ENCODE results near the gene SND1.

SND1 gene

DNA sequence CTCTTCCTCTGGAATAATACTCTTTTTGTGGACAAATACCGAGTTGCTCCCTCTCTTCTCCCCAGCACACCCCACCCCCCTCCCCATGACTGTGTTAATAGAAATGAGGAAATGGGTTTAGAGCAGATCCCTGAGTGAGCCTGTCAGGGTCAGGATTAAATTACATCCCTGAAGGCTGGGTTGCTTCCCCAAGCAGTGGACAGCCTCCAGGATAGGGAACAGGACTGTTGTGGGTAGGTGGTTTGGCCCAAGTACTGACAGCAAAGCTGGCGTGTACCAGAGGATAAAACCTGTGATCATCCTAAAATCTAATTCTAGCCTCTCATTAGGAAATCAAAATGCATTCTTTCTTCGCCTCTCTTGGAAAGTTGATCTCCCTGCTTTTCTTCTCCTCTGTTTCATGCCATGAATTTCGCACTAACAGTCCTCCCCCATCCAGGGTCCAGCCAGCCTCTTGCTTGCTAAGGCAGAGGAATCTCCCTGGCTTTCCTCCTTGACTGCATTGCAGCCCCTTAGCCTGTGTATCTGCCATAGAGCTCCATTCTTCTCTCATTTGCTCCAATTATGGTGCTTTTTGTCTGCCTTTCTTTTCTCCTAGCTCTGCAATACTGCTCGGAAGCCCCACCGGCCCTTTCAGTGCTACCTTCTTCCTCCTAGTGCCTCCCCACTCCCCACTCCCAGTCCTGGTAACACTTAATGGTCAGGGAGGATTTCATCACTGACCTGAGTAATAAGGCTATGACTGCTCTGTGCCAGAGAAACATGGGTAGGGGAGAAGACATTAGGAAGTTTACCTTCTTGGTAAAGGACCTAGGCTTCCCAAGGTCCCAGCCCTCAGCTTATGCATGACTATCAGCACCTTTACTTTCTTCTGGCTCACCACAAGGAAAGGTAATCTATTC, 370.9 kb downstream of the SND1 start:
- DNase-seq (ENCODE audit: low read depth): no peak

GRCh38 chr7:128024151-128024550, 372.2 kb downstream of the SND1 start:
- no peak for DNase-seq (ENCODE audit: low read depth)

DNA sequence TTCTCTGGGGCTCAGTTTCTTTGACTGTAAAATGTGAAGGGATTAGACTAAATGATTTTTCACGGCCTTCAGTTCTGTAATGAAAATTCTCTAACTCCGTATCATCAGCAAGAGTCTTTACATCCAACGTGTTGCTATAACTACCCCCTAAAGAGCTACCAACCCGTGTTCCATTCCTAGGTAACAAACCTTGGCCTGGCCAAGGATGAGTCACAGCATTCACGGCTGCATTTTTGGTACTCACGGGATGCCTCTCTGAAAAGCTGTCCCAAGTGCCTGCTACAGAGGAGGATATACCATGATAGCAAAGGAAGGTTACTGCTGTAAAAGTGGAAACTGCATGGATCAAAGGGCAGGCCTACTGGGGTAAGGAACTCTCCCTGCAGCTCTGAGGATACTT, 373.4 kb downstream of the SND1 start:
- DNase-seq (ENCODE audit: low read depth): no peak

DNA sequence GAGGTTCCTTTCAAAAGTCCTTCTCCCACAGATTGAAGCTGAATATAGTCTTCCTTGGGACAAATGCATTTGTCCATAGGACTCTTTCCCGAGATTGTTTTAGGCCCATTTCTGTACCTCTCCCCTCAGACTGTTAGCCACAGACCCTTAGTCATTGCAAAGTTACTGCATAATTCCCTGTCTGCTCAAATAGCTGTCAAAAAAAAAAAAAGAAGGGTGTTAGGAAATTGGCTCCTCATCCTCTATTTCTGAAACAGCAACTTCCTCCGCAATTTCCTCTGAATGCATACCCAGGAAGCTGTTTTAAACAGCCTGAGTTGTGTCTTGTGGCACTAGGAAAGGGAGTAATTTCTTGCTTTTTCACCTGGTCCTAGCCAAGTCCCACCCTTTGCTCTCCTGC, 373.8 kb downstream of the SND1 start:
- DNase-seq (ENCODE audit: low read depth): no peak

DNA sequence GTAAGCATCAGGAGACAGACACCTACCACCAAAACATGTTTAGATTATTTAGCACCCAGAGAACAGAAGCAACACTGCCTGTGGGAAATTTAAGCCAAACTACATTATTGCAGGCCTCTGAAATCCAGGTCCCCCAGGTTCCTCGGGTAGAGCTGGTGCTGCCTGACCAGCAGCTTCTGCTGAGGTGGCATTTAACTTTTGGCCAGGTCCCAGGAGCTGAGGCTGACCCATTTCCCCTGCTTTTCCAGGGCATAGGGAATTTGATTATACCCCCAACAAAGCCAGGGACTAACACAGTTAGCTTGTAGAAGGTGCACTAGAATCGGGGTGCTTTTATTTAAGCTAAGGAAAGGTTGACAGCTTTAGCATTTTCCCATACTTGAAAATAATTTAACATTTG, 374.6 kb downstream of the SND1 start:
- no peak for DNase-seq (ENCODE audit: low read depth)

DNA sequence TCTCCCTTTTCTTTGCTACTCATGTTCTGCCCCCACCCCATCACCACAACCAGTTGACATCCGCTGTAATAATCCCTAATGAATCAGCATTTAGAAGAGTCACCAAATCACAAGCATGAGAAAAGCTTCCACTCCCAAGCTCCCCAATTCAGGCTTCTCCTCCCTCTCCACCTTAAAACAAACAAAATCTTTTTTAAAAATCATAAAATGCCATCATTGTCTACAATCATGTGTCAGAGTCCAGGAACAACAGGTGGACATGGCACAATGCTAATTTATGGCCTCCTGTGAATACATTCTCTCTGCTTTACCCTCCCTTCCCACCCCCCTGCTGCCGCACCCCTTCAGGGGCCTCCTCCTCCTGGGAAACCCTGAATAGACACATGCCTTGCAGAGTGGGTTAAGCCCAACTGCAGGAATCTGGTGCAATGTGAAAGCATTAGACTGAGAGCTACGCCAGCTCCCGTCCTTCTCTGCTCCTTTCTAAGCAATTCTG, 375.5 kb downstream of the SND1 start:
- DNase-seq (ENCODE audit: low read depth): no peak

DNA sequence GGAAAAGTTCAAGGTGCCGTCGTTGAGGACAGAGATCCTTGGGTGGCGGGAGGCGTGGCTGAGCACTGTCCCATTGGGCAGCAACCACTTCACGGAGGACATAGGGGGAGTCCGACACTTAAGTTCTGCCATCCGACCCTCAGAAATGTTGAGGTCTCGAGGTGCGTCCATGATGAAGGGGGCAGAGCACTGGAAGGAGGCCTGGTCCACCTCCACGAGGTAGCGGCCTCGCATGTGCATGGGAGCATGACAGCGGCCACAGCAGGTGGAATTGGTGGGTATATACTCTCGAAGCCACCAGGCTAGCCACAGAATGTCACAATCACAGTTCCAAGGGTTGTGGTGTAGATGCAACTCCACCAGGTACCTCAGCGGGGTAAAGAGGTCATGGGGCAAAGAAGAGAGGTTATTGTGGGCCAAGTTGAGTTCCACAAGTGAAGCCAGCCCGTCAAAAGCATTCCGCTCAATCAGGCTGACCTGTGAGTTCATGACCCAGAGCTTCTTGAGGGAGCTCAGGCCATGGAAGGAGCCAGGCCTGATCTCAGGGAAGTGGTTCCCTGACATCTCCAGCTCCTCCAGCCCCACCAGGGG, 377.5 kb downstream of the SND1 start:
- DNase-seq (ENCODE audit: low read depth): no peak

DNA sequence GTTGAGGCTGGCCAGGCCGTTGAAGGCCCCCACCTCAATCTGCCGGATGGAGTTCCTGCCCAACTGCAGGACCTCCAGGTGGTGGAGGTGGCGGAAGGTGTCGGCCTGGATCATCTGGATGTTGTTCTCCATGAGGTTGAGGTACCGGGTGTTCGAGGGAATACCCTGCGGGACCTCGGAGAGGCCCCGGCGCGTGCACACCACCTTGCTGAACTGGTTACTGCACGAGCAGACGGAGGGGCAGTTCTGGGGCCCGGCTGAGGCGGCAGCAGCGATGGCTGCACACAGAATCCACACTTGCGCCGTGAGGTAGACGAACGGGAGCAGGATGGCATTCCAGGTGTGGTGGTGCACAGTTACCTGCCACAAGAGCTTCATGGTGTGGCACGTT, 378.3 kb downstream of the SND1 start:
- DNase-seq (ENCODE audit: low read depth): no peak

GRCh38 chr7:128030654-128031611, 378.9 kb downstream of the SND1 start, which contains the start of gene LRRC4:
TSS of gene LRRC4 (minus strand) at chr7:128031437. CDS start at chr7:128030640, 797 bp downstream.
- DNase-seq (ENCODE audit: low read depth): no peak

DNA sequence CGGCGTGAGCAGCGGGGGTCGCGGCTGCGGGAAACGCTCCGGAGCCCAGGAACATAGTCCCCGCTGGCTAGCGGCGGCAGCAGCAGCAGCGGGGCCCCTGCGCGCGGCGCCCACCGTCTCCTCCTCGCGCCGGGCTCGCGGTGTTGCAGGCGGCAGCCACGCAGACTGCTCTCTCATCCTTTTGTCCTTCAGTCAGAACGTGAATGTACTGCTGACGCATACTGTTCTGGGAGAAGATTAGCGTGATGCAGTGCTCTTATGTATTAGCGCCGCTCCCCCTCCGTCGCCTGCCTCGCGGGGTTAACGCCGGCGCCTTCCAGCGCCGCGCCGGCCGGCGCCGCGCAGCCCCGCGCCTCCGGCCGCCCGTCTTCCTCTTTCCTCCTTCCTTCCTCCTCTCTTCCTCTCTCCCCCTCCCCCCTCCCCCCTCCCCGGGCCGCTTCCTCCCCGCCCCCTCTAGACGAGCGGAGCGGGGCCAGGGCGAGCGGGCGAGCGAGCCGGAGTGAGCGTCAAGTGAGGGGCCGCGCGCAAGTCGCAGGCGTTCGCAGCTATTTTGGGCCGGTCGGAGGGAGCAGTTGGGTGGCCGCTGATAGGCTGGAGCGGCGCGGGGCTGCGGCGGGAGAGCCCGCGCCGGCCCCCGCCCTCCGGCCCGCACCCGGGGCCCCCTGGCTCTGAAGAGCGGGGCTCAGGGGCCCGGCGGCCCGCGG, 380.1 kb downstream of the SND1 start:
- DNase-seq (ENCODE audit: low read depth): peak; percentile 22

- DNase-seq (ENCODE audit: low read depth): no peak
Measured at GRCh38 chr7:128032605-128033235, 380.7 kb downstream of the SND1 start.

DNA sequence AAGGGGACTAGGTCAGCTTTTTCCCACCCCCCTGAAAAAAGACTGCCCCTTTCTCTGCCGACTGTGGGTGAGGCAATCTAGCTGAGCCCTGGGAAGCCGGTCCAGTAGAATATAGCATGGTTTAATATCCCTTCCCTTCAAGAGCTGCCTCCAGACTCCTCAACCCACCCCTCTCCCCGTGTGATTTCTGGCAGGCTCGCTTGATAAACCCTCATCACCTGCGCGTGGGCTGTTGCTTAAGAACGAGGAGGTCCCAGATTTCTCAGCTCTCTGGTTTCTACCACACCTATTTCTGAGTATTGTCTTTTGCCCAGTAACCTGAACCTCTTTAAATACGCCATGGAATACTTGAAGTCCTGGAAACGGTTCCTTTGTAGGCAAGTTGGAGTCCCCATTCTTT, 381.3 kb downstream of the SND1 start:
- no peak for DNase-seq (ENCODE audit: low read depth)

GRCh38 chr7:128034825-128035224, 382.8 kb downstream of the SND1 start:
- no peak for DNase-seq (ENCODE audit: low read depth)

DNA sequence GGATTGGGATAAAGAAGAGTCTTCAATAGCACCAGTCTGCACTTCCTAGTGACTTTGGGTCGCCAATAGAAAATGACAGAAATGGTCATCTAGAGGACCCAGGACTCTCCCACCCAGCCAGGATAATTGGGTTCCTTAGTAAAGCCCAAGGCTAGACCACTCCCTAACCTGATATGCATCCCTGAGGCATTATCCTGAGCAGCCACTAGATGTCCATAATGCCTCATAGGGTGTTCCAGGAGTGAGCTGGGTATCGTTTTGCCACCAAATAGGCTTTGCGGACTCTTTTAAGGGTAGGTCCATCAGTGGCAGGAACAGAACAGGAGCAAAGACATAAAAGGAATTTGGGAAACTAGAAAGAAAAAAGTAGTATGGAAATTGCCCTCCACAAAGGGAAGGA, 383.7 kb downstream of the SND1 start:
- DNase-seq (ENCODE audit: low read depth): no peak

- DNase-seq (ENCODE audit: low read depth): no peak
Measured at GRCh38 chr7:128036226-128036940, 384.4 kb downstream of the SND1 start.

- no peak for DNase-seq (ENCODE audit: low read depth)
Measured at GRCh38 chr7:128037081-128037480, 385.1 kb downstream of the SND1 start.

DNA sequence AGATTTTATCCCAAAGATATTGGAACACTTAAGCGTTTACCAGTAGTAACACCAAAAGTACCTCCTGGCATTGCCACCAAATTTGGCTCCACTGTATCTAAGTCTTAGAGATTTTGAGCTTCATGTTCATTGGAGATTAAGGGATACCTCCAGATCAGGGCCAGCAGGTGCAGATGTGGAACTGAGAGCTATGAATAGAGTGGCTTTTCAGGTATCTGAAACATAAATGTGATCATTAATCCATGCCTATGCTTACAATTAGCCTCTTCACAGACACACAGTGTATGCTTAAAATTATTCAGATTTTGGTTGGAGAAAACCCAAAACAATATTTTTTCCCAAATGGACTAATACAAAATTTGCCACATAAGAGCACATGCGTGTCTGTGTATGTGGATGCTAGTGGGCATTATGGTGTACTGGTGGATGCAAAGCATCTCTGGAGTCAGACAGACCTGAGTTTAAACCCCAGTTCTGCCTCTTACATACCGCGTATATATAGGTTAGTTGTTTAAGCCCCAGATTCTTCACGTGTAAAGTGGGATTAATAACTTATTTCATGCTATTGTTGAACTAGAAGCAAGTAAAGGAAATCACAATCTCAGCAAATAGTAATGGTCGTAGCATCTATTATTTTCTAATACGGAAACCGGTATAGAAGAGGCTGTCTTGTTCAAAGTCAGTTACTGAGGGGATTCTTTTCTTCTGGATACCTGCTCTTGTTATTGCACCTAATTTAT, 386.1 kb downstream of the SND1 start:
- DNase-seq (ENCODE audit: low read depth): no peak

DNA sequence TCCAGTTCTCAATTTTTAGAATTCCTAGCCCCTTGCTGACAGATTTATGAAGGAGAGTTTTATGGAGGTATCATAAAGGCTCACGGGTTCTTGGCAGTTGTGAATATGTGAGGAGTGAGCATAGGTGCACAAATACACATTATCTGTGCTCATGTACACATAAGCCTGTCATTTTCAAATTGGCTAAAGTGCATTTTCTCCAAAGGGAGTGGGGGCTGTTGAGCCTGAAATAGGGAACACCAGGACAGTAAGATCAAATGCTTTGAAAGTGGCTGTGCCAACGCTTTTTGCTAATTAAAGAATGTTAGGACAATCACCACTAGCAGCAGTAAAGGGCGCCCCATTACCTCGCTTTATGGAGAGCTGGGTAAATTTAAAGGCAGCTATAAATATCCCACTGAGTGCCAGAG, 387.6 kb downstream of the SND1 start:
- no peak for DNase-seq (ENCODE audit: low read depth)

- DNase-seq (ENCODE audit: low read depth): no peak
Measured at GRCh38 chr7:128040205-128040604, 388.2 kb downstream of the SND1 start.

GRCh38 chr7:128041203-128041602, 389.2 kb downstream of the SND1 start:
- no peak for DNase-seq (ENCODE audit: low read depth)
